ENCODE results near the gene NUDT3.
A peak's percentile ranks its signal among the peaks of the same experiment; 100 is the strongest.
"Not testable (repeated sequence)": the region's sequence is repeated elsewhere in the genome, so short reads cannot be mapped to it uniquely, and the experiment has no call there.

The NUDT3 gene

GRCh38 chr6:34285448-34286164, 106.9 kb downstream of the NUDT3 start:
- DNase-seq (ENCODE audit: low spot score), result no peak

GRCh38 chr6:34284563-34285447, 107.7 kb downstream of the NUDT3 start:
- no peak for DNase-seq (ENCODE audit: low spot score)

- DNase-seq (ENCODE audit: low spot score), result no peak
These were observed 110.7 kb downstream of the NUDT3 start for GRCh38 chr6:34281702-34282334.

GRCh38 chr6:34280216-34280615, 112.3 kb downstream of the NUDT3 start:
- DNase-seq (ENCODE audit: low spot score), result no peak

- DNase-seq (ENCODE audit: low spot score), result no peak
These were observed 113.6 kb downstream of the NUDT3 start for GRCh38 chr6:34278833-34279232.

- no peak for DNase-seq (ENCODE audit: low spot score)
These were observed 114.7 kb downstream of the NUDT3 start for GRCh38 chr6:34277763-34278112.

GRCh38 chr6:34276881-34277762, 115.3 kb downstream of the NUDT3 start:
- DNase-seq (ENCODE audit: low spot score), result no peak

- no peak for DNase-seq (ENCODE audit: low spot score)
These were observed 116.3 kb downstream of the NUDT3 start for GRCh38 chr6:34276191-34276590.

GRCh38 chr6:34275128-34275804, 117.2 kb downstream of the NUDT3 start:
- DNase-seq (ENCODE audit: low spot score), result no peak

- no peak for DNase-seq (ENCODE audit: low spot score)
These were observed 118.3 kb downstream of the NUDT3 start for GRCh38 chr6:34274129-34274528.

- peak; percentile 35 for DNase-seq (ENCODE audit: low spot score)
These were observed 119.1 kb downstream of the NUDT3 start for GRCh38 chr6:34273242-34273805.

- no peak for DNase-seq (ENCODE audit: low spot score)
These were observed 120.2 kb downstream of the NUDT3 start for GRCh38 chr6:34272013-34272926.

GRCh38 chr6:34269658-34270341, 122.7 kb downstream of the NUDT3 start:
- DNase-seq (ENCODE audit: low spot score), result not testable (repeated sequence)

- not testable (repeated sequence) for DNase-seq (ENCODE audit: low spot score)
These were observed 123.3 kb downstream of the NUDT3 start for GRCh38 chr6:34269132-34269531.

- no peak for DNase-seq (ENCODE audit: low spot score)
These were observed 124.7 kb downstream of the NUDT3 start for GRCh38 chr6:34267746-34268145.

- not testable (repeated sequence) for DNase-seq (ENCODE audit: low spot score)
These were observed 129.0 kb downstream of the NUDT3 start for GRCh38 chr6:34263484-34263883.

- DNase-seq (ENCODE audit: low spot score), result no peak
These were observed 131.7 kb downstream of the NUDT3 start for GRCh38 chr6:34260576-34261267.

- no peak for DNase-seq (ENCODE audit: low spot score)
These were observed 132.9 kb downstream of the NUDT3 start for GRCh38 chr6:34259529-34260069.

All from hematopoietic multipotent progenitor cell treated with erythropoietin and hydrocortisone succinate and interleukin-3 and kit ligand, for 17 days (in vitro differentiated cells).